Airway epithelial cell (primary cell): ENCODE data around the gene FOXJ3. TPM values are rescaled to one million over a fixed set of nuclear protein-coding genes. Genes with fewer than 3 reads are reported as not detected.

Experiments used
- total RNA-seq: library from RNA; depleted of rRNA; stranded (reverse); fragments of >200 nt; gene quantifications from 2 replicates; pipeline ENCODE4 v1.2.3, GENCODE V29; 2015

Gene FOXJ3
- total RNA-seq: 14.4 and 20.1 TPM in 2 replicates

DNA sequence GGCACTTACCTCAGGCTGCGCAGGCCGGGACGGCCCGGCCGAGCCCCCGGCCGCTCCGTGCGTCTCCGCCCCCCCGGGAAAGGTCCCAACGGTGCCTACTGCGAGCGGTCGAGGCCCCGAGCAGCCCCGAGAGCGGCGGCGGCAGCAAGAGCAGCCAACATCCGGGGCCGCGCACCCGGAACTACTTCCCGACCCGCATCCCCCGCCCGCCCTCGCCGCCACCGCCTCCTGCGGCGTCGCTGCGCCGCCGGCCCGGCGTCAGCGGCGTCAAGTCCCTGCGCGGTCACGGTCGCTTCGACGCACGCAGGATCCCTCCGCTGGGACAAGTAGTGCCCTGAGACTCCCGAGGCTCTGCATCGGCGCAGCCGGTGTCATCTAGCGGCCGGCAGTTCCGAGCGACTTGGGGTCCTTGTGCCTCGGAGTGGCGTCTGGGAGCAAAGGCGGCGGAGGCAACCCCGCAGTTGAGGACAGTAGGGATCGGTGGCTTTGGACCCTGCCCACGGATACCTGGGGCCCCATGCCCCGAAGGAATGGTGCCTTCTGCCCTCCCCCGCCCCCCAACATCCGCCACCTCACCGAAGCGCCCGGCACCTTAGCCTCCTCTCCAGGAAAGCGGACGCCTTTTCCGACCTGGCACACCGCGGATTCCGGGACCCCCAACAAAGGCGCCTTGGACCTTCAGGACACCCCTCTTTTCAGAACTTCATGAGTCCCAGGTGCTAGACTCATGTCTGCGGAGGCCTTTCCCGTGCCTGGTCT is at the start of gene FOXJ3:
TSS of gene FOXJ3 (minus strand) at position 186 of the 759 bp plus-strand sequence. CDS start 24,142 bp downstream, outside the sequence.

DNA sequence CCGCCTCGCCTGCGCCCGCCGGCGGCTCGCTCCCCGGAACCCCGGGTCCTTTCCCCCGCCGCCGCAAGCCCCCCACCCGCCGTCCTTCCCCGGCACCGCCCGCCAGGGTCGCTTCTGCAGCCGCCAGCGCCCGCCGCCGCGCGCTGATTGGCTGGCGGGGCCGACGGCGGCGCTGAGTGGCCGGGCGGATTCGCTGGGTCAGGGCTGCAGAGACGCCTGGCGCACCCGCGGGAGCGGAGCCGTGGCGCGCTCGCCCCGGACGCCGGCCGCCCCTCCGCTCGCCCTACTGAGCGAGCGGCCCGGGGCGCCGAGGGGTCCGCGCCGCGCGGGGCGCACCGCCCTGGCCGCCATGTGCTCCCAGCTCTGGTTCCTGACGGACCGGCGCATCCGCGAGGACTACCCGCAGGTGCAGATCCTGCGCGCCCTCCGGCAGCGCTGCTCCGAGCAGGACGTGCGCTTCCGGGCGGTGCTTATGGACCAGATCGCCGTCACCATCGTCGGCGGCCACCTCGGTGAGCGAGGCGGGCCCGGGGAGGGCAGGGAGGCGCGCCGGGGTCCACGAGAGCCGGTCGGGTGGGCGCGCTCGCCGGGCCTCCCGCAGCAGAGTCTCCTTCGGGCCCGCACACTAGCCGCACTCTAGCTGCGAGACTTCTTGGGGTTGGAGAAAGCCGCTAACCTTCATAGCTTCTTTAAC is 45.7 kb upstream of the FOXJ3 start, which contains the start of gene RIMKLA:
TSS of gene RIMKLA (plus strand) at position 207 of the 694 bp plus-strand sequence. CDS start at position 350, 143 bp downstream.

DNA sequence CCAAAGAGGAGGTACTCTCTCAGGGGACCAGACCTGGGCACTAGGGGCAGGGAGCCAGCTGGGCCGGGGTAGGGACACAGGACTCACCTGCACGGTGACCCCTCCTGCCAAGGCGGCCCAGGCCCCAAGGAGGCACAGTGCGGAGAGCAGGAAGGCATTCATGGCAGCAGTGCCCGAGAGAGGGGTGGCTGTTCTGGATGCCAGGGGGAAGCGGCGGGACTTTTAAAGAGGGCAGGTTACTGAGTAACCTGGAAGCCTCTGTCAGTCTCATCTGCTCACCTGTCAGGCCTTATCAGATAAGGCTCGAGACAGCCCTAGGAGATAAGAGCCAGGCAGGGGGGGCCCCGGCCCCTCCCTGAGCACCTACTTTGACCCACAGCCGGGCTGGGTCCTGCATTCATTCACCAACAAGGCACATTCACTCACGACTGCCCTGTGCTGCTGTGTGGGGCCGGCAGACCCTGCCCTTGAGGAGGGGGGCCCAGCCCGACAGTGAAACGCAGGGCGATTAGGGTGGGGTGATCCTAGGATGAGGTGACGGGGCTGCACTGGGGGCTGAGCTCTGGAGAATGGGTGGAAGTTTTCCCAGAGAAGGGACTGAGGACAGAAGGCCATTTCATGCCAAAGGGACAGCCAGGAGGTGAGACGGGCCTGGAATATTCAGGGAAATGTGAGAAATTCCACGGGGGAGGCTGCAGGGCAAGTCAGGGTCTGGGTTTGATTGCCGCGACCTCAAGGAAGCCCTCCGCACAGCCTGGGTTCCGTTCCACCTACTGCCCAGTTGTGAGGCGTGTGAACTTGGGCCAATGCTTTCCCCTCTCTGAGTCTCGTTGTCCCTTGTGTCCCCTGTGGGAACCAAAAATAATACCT is 170.2 kb downstream of the FOXJ3 start, which contains the start of gene GUCA2A:
TSS of gene GUCA2A (minus strand) at position 195 of the 870 bp plus-strand sequence. CDS start at position 162, 33 bp downstream.

DNA sequence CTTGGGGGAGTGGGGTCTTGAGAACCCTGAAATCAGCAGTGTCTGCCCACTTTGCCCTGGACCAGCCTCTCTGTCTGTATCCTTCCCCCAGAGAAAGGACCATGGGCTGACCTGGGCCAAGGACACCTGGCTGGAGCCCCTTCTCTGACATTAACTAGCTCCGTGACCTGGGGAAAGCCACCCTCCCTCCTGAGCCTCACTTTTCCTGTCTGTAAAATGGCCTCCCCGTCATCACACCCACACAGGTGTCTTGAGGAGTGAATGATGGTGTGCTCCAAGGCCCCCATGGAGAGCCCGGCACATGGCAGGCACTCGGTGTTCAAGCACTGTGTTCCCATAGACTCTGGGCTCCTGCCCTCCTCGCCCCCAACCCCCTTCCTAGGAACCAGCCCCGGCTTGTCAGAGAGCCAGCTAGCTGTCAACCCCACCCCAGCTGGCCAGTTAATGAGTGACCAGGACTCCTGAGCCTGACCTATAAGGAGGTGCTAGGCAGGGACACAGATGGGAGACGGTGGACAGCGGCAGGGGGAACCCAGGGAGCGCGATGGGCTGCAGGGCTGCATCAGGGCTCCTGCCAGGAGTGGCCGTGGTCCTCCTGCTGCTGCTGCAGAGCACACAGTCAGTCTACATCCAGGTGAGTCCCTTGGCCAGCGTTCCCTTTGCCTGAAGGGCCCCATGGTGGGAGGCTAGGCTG is 182.0 kb downstream of the FOXJ3 start, which contains the start of gene GUCA2B:
TSS of gene GUCA2B (plus strand) at position 504 of the 694 bp plus-strand sequence. CDS start at position 545, 41 bp downstream.

Other genes starting within 250 kb of the FOXJ3 start
- gene GUCA2B, start 181.8 kb downstream of the FOXJ3 start, total RNA-seq: not detected in 2 replicates
- not detected in 2 replicates for gene GUCA2A, start 170.5 kb downstream of the FOXJ3 start, total RNA-seq
- gene RIMKLA, start 45.6 kb upstream of the FOXJ3 start, total RNA-seq: not detected in 2 replicates
- 0.09 and 0.99 TPM in 2 replicates for gene ZMYND12, start 120.8 kb upstream of the FOXJ3 start, total RNA-seq
- gene PPCS, start 121.3 kb upstream of the FOXJ3 start, total RNA-seq: 67.0 and 95.4 TPM in 2 replicates
- gene CCDC30, start 128.1 kb upstream of the FOXJ3 start, total RNA-seq: 0.09 and 0.21 TPM in 2 replicates